ENCODE results near the gene HNRNPM.
"Not testable (repeated sequence)": the region's sequence is repeated elsewhere in the genome, so short reads cannot be mapped to it uniquely, and the experiment has no call there.

Gene HNRNPM

DNA sequence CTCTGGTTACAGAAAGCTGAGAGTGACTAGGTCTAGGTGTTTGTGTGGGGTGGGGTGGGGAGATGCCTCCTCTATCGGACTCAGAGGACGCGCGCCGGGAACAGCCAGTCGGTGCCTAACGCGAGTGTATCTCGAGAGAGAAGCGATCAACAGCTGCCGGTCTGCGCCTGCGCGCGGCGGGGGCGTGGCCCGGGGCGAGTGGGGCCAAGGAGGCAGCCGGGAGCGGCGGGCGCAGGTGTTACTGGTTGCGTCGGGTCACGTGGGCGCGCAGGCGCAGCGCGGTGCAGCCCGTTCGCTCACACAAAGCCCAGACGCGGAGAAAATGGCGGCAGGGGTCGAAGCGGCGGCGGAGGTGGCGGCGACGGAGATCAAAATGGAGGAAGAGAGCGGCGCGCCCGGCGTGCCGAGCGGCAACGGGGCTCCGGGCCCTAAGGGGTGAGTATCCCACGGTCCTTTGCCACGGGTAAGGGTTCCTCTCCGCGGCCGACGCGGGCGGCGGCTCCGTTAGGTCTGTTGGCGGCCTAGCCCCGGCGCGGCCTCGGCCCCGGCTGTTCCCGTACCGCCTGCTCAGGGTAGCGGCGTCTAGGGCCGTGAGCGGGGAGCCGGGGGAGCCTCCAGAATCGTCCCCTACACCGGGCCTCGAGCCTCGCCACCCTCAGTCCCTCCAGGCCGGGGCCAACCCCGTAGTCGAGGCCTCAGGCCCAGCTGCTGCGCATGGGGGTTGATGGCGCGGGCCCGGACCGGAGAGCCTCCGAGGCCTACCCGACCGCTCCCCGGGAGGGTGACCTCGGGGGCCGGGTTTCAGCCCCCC lies at the start of gene HNRNPM:
Gene HNRNPM, plus strand, starts transcription at position 299 of the 811 bp plus-strand sequence. Its CDS starts 24 bp downstream, at position 323.
- in situ Hi-C loops (cut with HindIII; ENCODE audit: low sequenced_read_pairs) = loop anchor here (5.0 kb wide), 1 partner anchor 73 kb away; no protein-coding TSS in a partner anchor

- in situ Hi-C loops (cut with HindIII; ENCODE audit: low sequenced_read_pairs) = no loop called here
These were observed 49.1 kb upstream of the HNRNPM start for GRCh38 chr19:8395621-8396082.

GRCh38 chr19:8396185-8396562 lies 48.6 kb upstream of the HNRNPM start:
- in situ Hi-C loops (cut with HindIII; ENCODE audit: low sequenced_read_pairs) = no loop called here

- in situ Hi-C loops (cut with HindIII; ENCODE audit: low sequenced_read_pairs) = no loop called here
These were observed 48.1 kb upstream of the HNRNPM start for GRCh38 chr19:8396563-8397203.

DNA sequence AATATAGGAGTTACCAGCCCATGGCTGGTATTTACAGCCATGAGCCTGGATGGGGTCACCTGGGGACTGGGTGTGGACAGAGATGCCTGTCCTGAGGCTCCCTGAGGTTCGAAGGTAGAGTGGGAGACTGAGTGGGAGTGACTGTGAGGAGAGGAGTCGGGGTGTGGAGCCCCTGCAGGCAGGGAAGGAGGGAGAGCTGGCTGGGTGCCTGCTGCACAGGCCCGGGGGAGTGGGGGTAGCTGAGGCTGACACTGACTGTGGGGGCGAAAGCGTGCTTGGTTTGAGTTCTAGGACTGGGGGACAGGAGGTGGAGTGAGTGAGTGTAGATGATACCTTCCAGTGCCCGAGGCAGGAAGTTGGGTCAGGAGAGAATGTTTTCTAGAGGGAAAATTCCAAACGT lies 47.5 kb upstream of the HNRNPM start:
- in situ Hi-C loops (cut with HindIII; ENCODE audit: low sequenced_read_pairs) = no loop called here

GRCh38 chr19:8397746-8398310 lies 46.9 kb upstream of the HNRNPM start:
- in situ Hi-C loops (cut with HindIII; ENCODE audit: low sequenced_read_pairs) = no loop called here

DNA sequence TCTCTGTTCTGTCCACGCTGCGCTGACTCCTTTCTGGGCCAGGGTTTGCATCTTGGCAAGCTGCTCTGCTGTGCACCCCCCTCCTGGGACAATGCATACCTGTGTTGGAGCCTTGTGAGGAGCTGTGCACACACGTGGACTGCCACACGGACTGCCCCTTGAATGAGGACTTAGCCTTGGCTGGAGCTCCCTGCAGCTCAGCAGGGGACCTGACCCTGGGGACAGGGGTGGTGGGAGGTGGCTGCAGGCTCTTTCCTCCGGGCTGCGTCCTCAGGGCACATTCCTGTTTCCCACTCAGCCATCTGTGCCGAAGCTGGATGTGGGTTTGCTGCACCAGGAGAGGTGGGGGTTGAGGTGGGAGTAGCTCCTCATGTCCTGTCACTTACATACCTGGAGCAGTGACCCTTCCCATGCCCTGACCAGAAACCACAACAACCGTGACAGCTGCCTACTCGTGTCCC lies 46.4 kb upstream of the HNRNPM start:
- in situ Hi-C loops (cut with HindIII; ENCODE audit: low sequenced_read_pairs) = no loop called here

DNA sequence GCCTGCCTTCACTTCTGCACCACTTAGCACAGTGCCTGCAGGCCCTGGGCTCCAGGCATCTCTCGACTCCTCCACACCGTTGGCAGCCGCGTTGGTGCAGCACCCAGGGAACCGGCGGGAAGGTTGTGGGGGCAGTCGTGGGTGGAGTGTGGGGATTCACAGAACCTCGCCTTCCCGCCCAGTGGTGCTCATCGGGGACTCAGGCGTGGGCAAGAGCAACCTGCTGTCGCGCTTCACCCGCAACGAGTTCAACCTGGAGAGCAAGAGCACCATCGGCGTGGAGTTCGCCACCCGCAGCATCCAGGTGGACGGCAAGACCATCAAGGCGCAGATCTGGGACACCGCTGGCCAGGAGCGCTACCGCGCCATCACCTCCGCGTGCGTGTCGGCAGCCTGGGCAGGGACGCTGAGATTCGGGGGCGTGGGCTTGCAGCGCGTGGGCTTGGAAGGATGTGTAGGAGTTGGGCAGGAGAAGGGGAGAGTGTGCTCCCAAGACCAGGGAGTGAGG lies 45.0 kb upstream of the HNRNPM start:
- in situ Hi-C loops (cut with HindIII; ENCODE audit: low sequenced_read_pairs) = no loop called here

DNA sequence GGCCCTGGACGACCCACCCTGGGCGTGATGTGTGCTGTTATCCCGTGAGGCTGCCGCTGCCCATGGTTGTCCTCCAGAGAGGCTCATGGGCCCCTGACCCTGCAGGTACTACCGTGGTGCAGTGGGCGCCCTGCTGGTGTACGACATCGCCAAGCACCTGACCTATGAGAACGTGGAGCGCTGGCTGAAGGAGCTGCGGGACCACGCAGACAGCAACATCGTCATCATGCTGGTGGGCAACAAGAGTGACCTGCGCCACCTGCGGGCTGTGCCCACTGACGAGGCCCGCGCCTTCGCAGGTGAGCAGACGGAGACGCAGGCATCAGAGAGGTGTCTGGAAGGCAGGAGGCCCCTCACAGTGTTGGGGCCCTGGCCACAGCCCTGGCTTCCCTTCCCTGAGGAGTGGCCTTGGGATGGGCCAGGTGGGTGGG lies 42.8 kb upstream of the HNRNPM start:
- in situ Hi-C loops (cut with HindIII; ENCODE audit: low sequenced_read_pairs) = no loop called here

DNA sequence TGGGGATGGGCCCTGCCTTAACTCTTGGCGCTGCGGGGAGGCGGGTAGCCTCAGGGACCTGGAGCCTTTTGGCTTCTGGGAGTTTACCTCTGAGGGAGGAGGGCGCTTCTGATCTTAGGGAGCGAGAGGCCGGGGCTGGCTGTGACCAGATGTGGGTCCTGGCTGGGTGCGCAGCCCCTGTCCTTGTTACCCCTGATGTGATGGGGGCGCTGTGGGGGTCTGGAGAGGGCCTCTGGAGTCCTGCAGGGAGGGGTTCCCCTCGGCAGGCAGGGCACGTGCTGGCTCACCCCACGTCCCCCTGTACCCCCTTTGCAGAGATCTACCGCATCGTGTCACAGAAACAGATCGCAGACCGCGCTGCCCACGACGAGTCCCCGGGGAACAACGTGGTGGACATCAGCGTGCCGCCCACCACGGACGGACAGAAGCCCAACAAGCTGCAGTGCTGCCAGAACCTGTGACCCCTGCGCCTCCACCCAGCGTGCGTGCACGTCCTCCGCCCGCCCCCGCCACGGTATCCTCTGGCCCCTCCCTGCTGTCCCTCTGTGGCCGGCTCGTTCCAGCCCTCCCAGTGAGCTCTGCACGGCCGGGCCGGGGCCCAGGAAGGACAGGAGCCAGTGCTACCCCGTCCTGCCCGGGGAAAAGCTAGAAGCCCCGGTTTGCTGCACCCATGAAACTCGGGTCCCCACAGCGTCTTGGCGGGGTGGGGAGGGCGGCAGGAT lies 41.5 kb upstream of the HNRNPM start:
- in situ Hi-C loops (cut with HindIII; ENCODE audit: low sequenced_read_pairs) = no loop called here

GRCh38 chr19:8403820-8404109 lies 41.0 kb upstream of the HNRNPM start:
- in situ Hi-C loops (cut with HindIII; ENCODE audit: low sequenced_read_pairs) = no loop called here

DNA sequence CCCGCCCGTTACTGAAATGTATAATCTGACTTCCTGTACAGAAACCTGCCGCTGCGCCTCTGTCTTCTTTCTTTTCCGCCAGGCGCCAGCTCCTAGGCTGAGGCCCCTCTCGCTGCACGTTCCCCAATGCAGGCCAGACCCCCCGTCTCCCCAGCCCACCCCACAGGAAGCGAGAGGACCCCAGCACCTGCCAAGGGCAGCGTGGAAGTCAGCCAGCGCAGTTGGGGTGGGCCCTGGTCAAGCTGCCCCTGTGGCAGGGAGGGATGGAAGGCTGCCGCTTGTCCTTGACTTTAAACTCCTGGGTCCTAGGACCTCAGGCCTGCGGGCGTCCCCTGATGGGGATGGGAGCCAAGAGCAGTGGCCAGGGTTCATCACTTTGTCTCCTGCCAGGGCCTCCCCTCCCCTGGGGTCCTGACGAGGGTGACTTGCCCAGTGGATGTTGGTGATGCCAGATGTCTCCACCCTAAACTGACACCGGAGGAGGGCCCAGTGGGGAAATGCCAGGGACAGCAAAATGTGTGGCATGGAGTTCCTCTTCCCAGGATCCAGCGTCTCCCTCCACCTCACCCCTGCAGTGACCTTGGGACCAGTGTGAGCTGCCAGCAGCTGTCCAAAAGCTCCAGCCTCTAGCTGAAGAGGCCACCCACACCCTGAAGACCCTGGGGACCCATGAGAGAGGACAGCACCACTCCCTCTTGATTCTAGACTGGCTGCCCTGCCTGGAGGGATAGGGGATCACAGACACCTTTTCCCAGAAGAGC lies 40.2 kb upstream of the HNRNPM start:
- in situ Hi-C loops (cut with HindIII; ENCODE audit: low sequenced_read_pairs) = no loop called here

DNA sequence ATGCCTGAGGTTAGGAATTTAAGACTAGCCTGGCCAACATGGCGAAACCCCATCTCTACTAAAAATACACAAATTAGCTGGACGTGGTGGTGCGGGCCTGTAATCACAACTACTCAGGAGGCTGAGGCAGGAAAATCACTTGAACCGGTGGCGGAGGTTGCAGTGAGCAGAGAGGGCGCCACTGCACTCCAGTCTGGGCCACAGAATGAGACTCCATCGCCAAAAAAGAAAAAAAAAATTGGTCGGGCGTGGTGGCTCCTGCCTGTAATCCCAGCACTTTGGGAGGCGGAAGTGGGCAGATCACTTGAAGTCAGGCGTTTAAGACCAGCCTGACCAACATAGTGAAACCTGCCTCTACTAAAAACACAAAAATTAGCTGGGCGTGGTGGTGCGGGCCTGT lies 34.1 kb upstream of the HNRNPM start:
- in situ Hi-C loops (cut with HindIII; ENCODE audit: low sequenced_read_pairs) = not testable (repeated sequence)

DNA sequence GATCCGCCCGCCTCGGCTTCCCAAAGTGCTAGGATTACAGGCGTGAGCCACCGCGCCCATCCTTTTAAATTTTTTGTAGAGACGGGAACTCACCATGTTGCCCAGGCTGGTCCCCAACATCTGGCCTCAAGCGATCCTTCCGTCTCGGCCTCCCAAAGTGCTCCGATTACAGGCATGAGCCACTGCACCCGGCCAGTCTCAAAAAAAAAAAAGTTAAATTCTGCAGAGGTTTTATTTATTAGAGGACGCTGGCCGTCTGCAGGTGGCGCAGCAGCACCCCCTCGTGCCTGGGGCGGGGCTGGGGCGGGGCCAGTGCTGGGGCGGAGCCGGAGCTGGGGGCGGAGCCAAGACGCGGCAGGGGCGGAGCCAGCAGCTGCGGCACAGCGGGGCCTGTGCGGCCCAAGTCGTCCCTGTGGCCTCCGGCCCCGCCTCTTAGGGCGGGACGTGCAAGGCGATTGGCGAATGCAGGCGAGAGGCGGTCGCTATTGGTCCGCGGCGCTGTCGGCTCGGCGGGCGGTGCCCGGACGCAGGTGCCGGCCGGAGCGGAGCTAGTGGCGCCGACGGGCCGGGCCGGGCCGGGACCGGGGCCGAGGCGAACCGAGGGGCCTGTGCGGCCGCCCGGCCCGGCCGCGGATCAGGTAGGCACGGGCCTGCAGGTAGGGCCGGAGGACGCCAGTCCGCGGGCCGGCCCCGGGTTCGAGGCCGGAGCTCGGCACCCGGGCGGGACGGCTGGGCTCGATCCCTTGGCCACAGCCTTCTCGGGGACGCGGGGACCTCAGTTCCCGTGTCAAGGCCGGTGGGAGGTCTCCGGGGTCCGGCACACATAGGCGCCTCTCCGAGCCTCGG lies 31.8 kb upstream of the HNRNPM start, which contains the start of gene MARCHF2:
Gene MARCHF2, plus strand, starts transcription at position 523 of the 846 bp plus-strand sequence. CDS start 8,536 bp downstream, outside the sequence.
- in situ Hi-C loops (cut with HindIII; ENCODE audit: low sequenced_read_pairs) = no loop called here

DNA sequence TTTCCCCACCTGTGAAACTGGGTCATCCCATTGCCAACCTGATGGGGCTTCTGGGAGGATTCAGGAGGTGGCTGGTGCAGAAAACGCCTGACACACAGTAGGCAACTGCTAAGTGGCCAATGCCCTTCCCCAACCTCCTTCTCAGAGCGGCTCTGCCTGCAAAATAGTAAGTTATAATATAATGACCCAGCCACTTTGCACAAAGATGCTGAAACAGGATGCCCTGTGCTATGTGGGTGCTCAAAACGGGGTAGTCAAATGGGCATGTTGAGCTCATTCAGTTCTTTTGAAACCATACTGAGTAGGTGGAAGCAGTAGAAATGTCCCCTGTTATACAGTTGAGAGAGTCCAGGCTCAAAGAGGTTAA lies 31.2 kb upstream of the HNRNPM start:
- in situ Hi-C loops (cut with HindIII; ENCODE audit: low sequenced_read_pairs) = no loop called here

GRCh38 chr19:8416796-8417195 lies 28.0 kb upstream of the HNRNPM start:
- in situ Hi-C loops (cut with HindIII; ENCODE audit: low sequenced_read_pairs) = no loop called here

DNA sequence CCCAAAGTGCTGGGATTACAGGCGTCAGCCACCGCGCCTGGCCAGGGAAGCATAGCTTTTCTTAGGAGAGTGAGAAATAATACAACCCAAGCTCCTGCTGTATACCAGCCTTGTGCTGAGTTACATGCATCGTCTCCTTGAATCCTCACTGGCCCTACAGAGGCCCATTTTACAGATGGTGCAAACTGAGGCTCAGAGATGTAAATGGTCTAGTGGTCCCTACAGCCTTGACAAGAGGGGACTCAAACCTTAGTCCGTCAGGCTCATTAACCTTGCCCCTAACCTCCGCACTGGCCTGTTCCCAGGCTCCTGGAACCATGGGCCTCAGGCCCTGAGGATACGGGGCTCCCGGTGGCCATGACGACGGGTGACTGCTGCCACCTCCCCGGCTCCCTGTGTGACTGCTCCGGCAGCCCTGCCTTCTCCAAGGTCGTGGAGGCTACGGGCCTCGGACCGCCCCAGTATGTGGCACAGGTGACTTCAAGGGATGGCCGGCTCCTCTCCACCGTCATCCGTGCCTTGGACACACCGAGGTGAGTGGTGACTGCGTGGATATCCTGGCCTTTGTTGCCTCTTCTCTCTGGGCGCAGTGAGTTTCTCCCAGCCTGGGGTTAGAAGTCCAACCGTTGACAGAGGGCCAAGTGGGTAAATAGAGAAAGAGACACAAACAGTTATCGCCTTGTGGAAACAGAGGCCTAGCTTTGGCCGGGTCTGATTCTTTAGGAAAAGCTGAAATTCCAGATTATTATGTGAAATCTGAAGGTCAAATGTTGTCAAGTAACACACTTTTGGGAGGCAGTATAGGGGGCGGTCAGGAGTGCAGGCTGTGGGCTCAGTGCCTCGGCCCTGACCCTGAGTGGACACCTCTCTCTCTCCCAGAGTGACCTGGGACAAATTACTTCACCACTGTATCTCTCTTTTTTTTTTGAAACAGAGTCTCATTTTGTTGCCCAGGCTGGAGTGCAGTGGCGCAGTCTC lies 23.0 kb upstream of the HNRNPM start:
- in situ Hi-C loops (cut with HindIII; ENCODE audit: low sequenced_read_pairs) = no loop called here

DNA sequence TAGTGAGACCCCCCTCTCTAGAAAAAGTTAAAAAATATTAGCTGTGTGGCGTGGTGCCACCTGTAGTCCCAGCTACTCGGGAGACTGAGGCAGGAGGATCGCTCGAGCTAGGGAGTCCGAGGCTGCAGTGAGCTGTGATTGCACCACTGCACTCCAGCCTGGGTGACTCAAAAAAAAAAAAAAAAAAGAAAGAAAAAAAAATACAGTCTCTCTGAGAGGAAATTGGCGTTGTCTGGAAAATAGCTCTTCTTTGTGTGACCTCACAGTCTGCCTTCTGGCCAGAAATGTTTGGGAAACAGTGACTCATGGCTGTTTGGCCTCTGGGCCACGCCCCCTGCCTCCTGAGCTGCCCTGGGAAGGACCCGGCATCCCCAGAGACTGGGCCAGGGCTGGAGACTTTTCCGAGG lies 21.0 kb upstream of the HNRNPM start:
- in situ Hi-C loops (cut with HindIII; ENCODE audit: low sequenced_read_pairs) = no loop called here

Data from endothelial cell of hepatic sinusoid (primary cell).